Kidney (tissue), 14 donors: ENCODE measurements around the gene SOX30. TPM values are rescaled to one million over a fixed set of nuclear protein-coding genes. Genes with fewer than 3 reads are reported as not detected.
"Not testable (repeated sequence)": the region's sequence is repeated elsewhere in the genome, so short reads cannot be mapped to it uniquely, and the experiment has no call there.

ENCODE experiments used
- DNase-seq, 5 donors: peaks; one replicate each; pipeline ENCODE4 v3.0.0-alpha.2; 2013 to 2020
- FAIRE-seq: peaks from 2 replicates; lab custom pipeline; 2012; peaks lifted over from hg19 to GRCh38; lab: Jason Lieb, UNC
- H3K27ac ChIP-seq, 2 donors: one replicate each; pipeline ENCODE4 v1.7.0; 2013; ENCODE audit warnings: low read depth in 2 of 2, low read length in 2 of 2, inconsistent platforms in 1 of 2
- H3K27me3 ChIP-seq: one replicate; pipeline ENCODE4 v1.7.1; 2013; ENCODE audit warnings: low read length, inconsistent platforms; ENCODE audit not compliant: control insufficient read depth, insufficient read depth
- H3K36me3 ChIP-seq, 3 donors: one replicate each; pipeline versions ENCODE4 v1.7.0 to v1.7.1; 2013; ENCODE audit warnings: low read length in 3 of 3, control low read depth in 1 of 3, inconsistent platforms in 1 of 3; ENCODE audit not compliant: insufficient read depth in 3 of 3, control insufficient read depth in 2 of 3
- H3K4me1 ChIP-seq, 3 donors: one replicate each; pipeline versions ENCODE4 v1.7.0 to v1.7.1; 2013; ENCODE audit warnings: low read length in 3 of 3, inconsistent platforms in 1 of 3, low read depth in 1 of 3; ENCODE audit not compliant: control insufficient read depth in 2 of 3, insufficient read depth in 2 of 3
- H3K4me3 ChIP-seq, 3 donors: one replicate each; pipeline versions ENCODE4 v1.7.0 to v1.8.1; 2013; ENCODE audit warnings: low read length in 3 of 3, control low read depth in 1 of 3, inconsistent platforms in 1 of 3
- H3K9ac ChIP-seq, 3 donors: one replicate each; pipeline versions ENCODE4 v1.7.0 to v1.7.1; 2013; ENCODE audit warnings: low read length in 3 of 3, control low read depth in 1 of 3, inconsistent platforms in 1 of 3
- H3K9me3 ChIP-seq, 3 donors: one replicate each; pipeline versions ENCODE4 v1.7.0 to v1.7.1; 2013; ENCODE audit warnings: low read length in 3 of 3, control low read depth in 1 of 3, inconsistent platforms in 1 of 3; ENCODE audit not compliant: control insufficient read depth in 2 of 3, insufficient read depth in 1 of 3
- CTCF ChIP-seq: IDR thresholded peaks from 3 replicates; pipeline ENCODE4 v1.5.1; 2012; ENCODE audit warnings: mild to moderate bottlenecking, moderate library complexity, borderline replicate concordance; ENCODE audit not compliant: insufficient read depth; ENCODE audit errors: extremely low read depth
- intact Hi-C: fragments of 100-400 bp; cut with DNase I; formaldehyde crosslinking; loops from one replicate; pipeline ENCODE4 v1.11.1; 2022
- polyA plus RNA-seq: library from polyadenylated mRNA; stranded (reverse); fragments of 350-450 nt; fragmentation: Illumina TruSeq; extraction: RNeasy Lipid Tissue Mini Kit (QIAGEN cat#74804); gene quantifications from one replicate; pipeline ENCODE4 v1.2.3, GENCODE V29; 2014; ENCODE audit warnings: low read depth, low replicate concordance; ENCODE audit not compliant: insufficient read depth
- total RNA-seq: library from RNA; stranded (reverse); fragmentation: NEBNext Ultra II Directional; extraction: Animal tissue kit (Norgen Biotek cat#: 25700); gene quantifications from one replicate; pipeline ENCODE4 v1.2.1, GENCODE V29; 2021
- donor health status: control.
- donor health status: control.
- donor health status: control.
- donor health status: control.
- donor health status: control.
- donor health status: DM: yes; HTN: yes; CAD: no.
- donor health status: Normal renal cell carcinoma (clear cell type).

SOX30 gene
- total and polyA plus RNA-seq, 2 donors from 2014 or later: 0.09 TPM; not detected in 1

GRCh38 chr5:157689942-157690689, 37.9 kb upstream of the SOX30 start:
- peak in 2 of 5 donors; percentile 14 to 70 for DNase-seq
- Histone ChIP-seq H3K9ac (no peak overlapping the region), H3K4me1 (no peaks in the 10 kb centered on the region), H3K27me3 (no peaks in the 10 kb centered on the region), H3K9me3 (no peaks in the 10 kb centered on the region), H3K27ac (no peak overlapping the region), H3K4me3 (no peak overlapping the region), H3K36me3 (no peaks in the 10 kb centered on the region)
- intact Hi-C loops: no loop called here
- FAIRE-seq: no peak
- TF ChIP-seq CTCF: no peak

- no peak overlapping the region for H3K4me3 ChIP-seq
- H3K4me1 ChIP-seq: no peaks in the 10 kb centered on the region
- no peak for FAIRE-seq
- intact Hi-C loops: no loop called here
- DNase-seq: no peak
- H3K9me3 ChIP-seq: no peaks in the 10 kb centered on the region
- H3K27ac ChIP-seq: no peak overlapping the region
- no peak for TF ChIP-seq CTCF
- H3K27me3 ChIP-seq: no peaks in the 10 kb centered on the region
- H3K36me3 ChIP-seq: no peaks in the 10 kb centered on the region
- H3K9ac ChIP-seq: no peak overlapping the region
Observed at GRCh38 chr5:157687198-157687554, 34.9 kb upstream of the SOX30 start.

GRCh38 chr5:157686276-157687197, 34.3 kb upstream of the SOX30 start:
- intact Hi-C loops, H3K9ac ChIP-seq, H3K4me1 ChIP-seq, FAIRE-seq, H3K36me3 ChIP-seq, H3K27me3 ChIP-seq, H3K4me3 ChIP-seq, H3K27ac ChIP-seq, H3K9me3 ChIP-seq: not testable (repeated sequence)
- DNase-seq: peak in 1 of 5 donors; percentile 9

GRCh38 chr5:157682257-157682656, 30.0 kb upstream of the SOX30 start:
- Histone ChIP-seq H3K9ac (no peak overlapping the region), H3K9me3 (no peaks in the 10 kb centered on the region), H3K36me3 (no peaks in the 10 kb centered on the region), H3K27ac (no peak overlapping the region), H3K4me1 (no peaks in the 10 kb centered on the region), H3K27me3 (no peaks in the 10 kb centered on the region), H3K4me3 (no peak overlapping the region)
- no peak for TF ChIP-seq CTCF
- FAIRE-seq (no peak), DNase-seq (no peak)
- intact Hi-C loops: no loop called here
